Vein endothelial cell (primary cell): ENCODE data around the gene MAMLD1. TPM values are rescaled to one million over a fixed set of nuclear protein-coding genes. Genes with fewer than 3 reads are reported as not detected.

ENCODE experiments used
- total RNA-seq: library from RNA; depleted of rRNA; stranded (reverse); fragments of >200 nt; gene quantifications from 2 replicates; pipeline ENCODE4 v1.2.3, GENCODE V29; 2012

Gene MAMLD1
- total RNA-seq = 1.1 and 2.0 TPM in 2 replicates

GRCh38 chrX:150362599-150363481, at the start of gene MAMLD1:
Gene MAMLD1 (plus strand): TSS chrX:150363317. CDS start chrX:150445517, 82,200 bp downstream.

Other genes with a start within 250 kb of the MAMLD1 start
- 11.4 and 14.2 TPM in 2 replicates for gene MTM1, start 205.3 kb downstream of the MAMLD1 start, total RNA-seq